RPMI8226 (cell line): ENCODE results near the gene ANKRD31.

Experiments used
- DNase-seq: peaks from one replicate; pipeline ENCODE4 v3.0.0-alpha.2; 2015

Gene ANKRD31

GRCh38 chr5:75023368-75024159, 213.1 kb downstream of the ANKRD31 start:
- DNase-seq = no peak

DNA sequence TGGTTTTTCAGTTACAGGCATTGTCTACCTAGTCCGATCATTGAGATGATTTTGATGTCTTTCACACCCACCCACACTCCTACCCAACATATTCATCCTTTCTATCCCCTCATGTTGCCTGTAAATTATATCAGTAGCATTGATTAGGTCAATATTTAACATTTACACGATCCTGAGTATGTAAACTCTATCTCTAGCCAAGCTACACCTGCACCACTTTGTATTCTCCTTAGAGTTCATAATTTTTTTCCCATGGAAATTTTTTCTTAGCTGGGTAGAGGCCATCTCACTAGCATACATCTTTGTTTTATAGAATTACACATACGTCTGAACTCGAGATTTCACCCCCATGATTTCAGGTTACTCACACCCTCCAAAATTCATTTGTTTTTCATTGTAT, 214.9 kb downstream of the ANKRD31 start:
- no peak for DNase-seq

DNA sequence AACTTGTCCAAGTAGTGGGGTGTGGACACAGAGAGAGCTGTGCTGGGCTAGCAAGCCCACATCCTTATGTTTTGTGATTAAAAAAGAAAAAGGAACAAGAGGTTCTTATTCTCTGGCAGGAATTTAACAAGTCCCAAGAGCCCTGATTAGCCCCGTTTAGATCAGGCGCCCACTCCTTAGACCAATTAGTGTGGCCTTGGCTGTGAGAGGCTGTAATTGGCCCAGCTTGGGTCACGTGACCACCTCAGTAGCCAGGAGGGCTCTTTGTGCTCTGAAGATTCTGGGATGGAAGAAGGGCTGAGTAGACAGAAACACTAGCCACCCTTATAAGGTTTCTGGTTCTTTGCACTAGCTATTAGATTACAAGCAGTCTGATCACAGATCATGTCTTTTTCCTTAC, 215.5 kb downstream of the ANKRD31 start:
- DNase-seq = peak; percentile 70

DNA sequence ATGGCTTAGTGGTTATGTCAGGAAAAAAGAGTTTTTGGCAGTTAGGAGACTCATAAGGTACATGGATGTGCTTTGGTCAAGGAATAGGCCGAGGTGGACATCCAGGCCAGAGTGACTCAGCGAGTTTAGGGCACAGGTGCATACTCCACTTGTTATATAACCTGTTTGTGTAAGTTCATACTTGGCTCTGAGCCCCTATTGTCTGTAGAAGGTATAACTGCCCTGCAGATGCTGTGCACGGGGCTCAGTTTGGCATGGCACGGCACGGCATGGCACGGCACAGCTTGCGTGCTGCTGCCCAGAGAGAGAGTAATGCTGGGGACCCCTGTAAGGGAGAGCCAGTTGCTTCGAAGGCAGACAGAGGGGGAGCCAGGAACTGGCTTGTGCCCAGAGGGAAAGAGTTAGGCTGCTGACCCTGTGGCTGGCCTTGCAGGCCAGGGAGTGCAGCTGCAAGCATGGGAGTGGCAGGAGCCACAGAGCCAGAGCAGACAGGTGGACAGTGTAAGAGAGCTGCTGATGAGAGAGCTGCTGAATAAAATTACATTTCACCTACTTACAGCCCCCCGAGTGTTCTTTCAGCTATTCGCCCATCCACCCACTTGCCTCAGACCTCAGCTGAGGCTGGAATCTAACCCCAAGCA, 216.5 kb downstream of the ANKRD31 start:
- peak; percentile 90 for DNase-seq

DNA sequence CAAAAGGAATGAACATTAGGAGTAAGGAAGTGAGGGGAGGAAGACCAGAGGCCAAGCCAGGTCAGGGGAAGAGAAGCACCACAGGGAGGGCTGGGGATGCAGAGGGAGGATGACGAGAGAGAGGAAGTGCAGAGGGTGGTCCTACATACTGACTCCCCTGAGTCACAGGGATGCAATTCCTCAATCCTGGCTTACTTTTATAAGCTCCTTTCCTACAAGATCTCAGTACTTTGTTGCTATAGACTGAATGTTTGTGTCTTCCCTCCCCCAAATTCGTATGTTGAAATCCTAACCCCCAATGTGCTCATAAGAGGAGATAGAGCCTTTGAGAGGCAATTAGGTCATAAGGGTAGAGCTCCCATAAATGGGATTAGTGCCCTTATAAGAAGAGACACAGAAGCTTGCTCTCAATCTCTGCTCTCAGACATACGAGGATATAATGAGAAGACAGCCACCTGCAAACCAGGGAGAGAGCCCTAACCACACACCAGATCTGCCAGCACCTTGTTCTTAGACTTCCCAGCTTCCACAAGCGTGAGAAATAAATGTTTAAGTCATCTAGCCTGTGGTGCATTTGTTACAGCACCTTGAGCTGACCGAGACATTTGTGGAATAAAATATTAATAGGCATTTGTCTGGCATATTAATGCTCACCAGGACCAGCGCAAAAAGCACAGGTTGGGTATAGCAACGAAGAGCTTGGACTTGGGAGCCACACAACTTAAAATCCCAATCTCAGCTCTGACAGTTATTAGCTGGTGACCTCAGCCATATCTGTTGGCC, 217.7 kb downstream of the ANKRD31 start:
- DNase-seq = peak; percentile 48
